ENCODE measurements around the gene DYRK1B.
"Not testable (repeated sequence)": the region's sequence is repeated elsewhere in the genome, so short reads cannot be mapped to it uniquely, and the experiment has no call there.

Gene DYRK1B

GRCh38 chr19:39814111-39814510 lies 19.9 kb downstream of the DYRK1B start:
- H3K4me1 ChIP-seq (ENCODE audit: control extremely low read depth in 1 of 4, control insufficient read depth in 4 of 4, insufficient read depth in 4 of 4, low read length in 3 of 4); H3K4me3 ChIP-seq (ENCODE audit: control insufficient read depth in 1 of 7, extremely low read depth in 1 of 7, insufficient read depth in 4 of 7, low read depth in 2 of 7, low read length in 6 of 7); H3K9me3 ChIP-seq (ENCODE audit: control extremely low read depth in 1 of 5, control insufficient read depth in 4 of 5, insufficient read depth in 2 of 5, low read depth in 1 of 5, low read length in 4 of 5); H3K27me3 ChIP-seq (replicated peaks in 2 of 5; ENCODE audit: control insufficient read depth in 4 of 5, insufficient read depth in 5 of 5, low read length in 4 of 5); POLR2A ChIA-PET; DNase-seq; H3K27ac ChIP-seq (ENCODE audit: insufficient read depth in 1 of 2, low read depth in 1 of 2, low read length in 2 of 2, poor library complexity in 1 of 2, severe bottlenecking in 2 of 2); H3K36me3 ChIP-seq (ENCODE audit: control insufficient read depth in 4 of 4, insufficient read depth in 4 of 4, low read length in 3 of 4): not testable (repeated sequence)
- WGBS (ENCODE audit: insufficient coverage) = 100% methylated on average over 1 of the region's 6 CpGs
- CTCF ChIA-PET = interaction anchor here (3.0 kb wide), 1 partner anchor 29 kb away, joined by 9 read pairs; no protein-coding TSS in a partner anchor

- H3K9me3 ChIP-seq (ENCODE audit: control extremely low read depth in 1 of 5, control insufficient read depth in 4 of 5, insufficient read depth in 2 of 5, low read depth in 1 of 5, low read length in 4 of 5) = no peaks in the 10 kb centered on the region
- H3K4me1 ChIP-seq (ENCODE audit: control extremely low read depth in 1 of 4, control insufficient read depth in 4 of 4, insufficient read depth in 4 of 4, low read length in 3 of 4) = no peaks in the 10 kb centered on the region
- no peak for DNase-seq
- no peaks in the 10 kb centered on the region for H3K36me3 ChIP-seq (ENCODE audit: control insufficient read depth in 4 of 4, insufficient read depth in 4 of 4, low read length in 3 of 4)
- H3K4me3 ChIP-seq (ENCODE audit: control insufficient read depth in 1 of 7, extremely low read depth in 1 of 7, insufficient read depth in 4 of 7, low read depth in 2 of 7, low read length in 6 of 7) = no peak overlapping the region
- no peaks in the 10 kb centered on the region for H3K27me3 ChIP-seq (replicated peaks in 2 of 5; ENCODE audit: control insufficient read depth in 4 of 5, insufficient read depth in 5 of 5, low read length in 4 of 5)
- ChIA-PET POLR2A (no interaction called here), CTCF (interaction anchor here (1.2 to 3.0 kb wide), 3 partner anchors 18 to 45 kb away, joined by 3 to 9 read pairs (median 3); no protein-coding TSS in a partner anchor)
- H3K27ac ChIP-seq (ENCODE audit: insufficient read depth in 1 of 2, low read depth in 1 of 2, low read length in 2 of 2, poor library complexity in 1 of 2, severe bottlenecking in 2 of 2) = no peak overlapping the region
- 97% methylated on average over 7 of the region's 9 CpGs for WGBS (ENCODE audit: insufficient coverage)
Measured at GRCh38 chr19:39813264-39813993, 20.5 kb downstream of the DYRK1B start.

GRCh38 chr19:39811064-39811463 lies 22.9 kb downstream of the DYRK1B start:
- 94% methylated on average over 3 of the region's 4 CpGs for WGBS (ENCODE audit: insufficient coverage)
- no peaks in the 10 kb centered on the region for H3K9me3 ChIP-seq (ENCODE audit: control extremely low read depth in 1 of 5, control insufficient read depth in 4 of 5, insufficient read depth in 2 of 5, low read depth in 1 of 5, low read length in 4 of 5)
- ChIA-PET CTCF (no interaction called here), POLR2A (no interaction called here)
- no peaks in the 10 kb centered on the region for H3K27me3 ChIP-seq (replicated peaks in 2 of 5; ENCODE audit: control insufficient read depth in 4 of 5, insufficient read depth in 5 of 5, low read length in 4 of 5)
- H3K4me1 ChIP-seq (ENCODE audit: control extremely low read depth in 1 of 4, control insufficient read depth in 4 of 4, insufficient read depth in 4 of 4, low read length in 3 of 4) = no peaks in the 10 kb centered on the region
- no peak overlapping the region for H3K4me3 ChIP-seq (ENCODE audit: control insufficient read depth in 1 of 7, extremely low read depth in 1 of 7, insufficient read depth in 4 of 7, low read depth in 2 of 7, low read length in 6 of 7)
- DNase-seq = no peak
- no peak overlapping the region for H3K27ac ChIP-seq (ENCODE audit: insufficient read depth in 1 of 2, low read depth in 1 of 2, low read length in 2 of 2, poor library complexity in 1 of 2, severe bottlenecking in 2 of 2)
- no peaks in the 10 kb centered on the region for H3K36me3 ChIP-seq (ENCODE audit: control insufficient read depth in 4 of 4, insufficient read depth in 4 of 4, low read length in 3 of 4)

- no peaks in the 10 kb centered on the region for H3K27me3 ChIP-seq (replicated peaks in 2 of 5; ENCODE audit: control insufficient read depth in 4 of 5, insufficient read depth in 5 of 5, low read length in 4 of 5)
- ChIA-PET POLR2A (no interaction called here), CTCF (interaction anchor here (0.6 kb wide), 1 partner anchor 16 kb away, joined by 3 read pairs; no protein-coding TSS in a partner anchor)
- H3K4me3 ChIP-seq (ENCODE audit: control insufficient read depth in 1 of 7, extremely low read depth in 1 of 7, insufficient read depth in 4 of 7, low read depth in 2 of 7, low read length in 6 of 7) = no peak overlapping the region
- no peak for DNase-seq
- no peak overlapping the region for H3K27ac ChIP-seq (ENCODE audit: insufficient read depth in 1 of 2, low read depth in 1 of 2, low read length in 2 of 2, poor library complexity in 1 of 2, severe bottlenecking in 2 of 2)
- WGBS (ENCODE audit: insufficient coverage) = no CpG with 5 or more reads among the region's 4 CpGs
- no peaks in the 10 kb centered on the region for H3K9me3 ChIP-seq (ENCODE audit: control extremely low read depth in 1 of 5, control insufficient read depth in 4 of 5, insufficient read depth in 2 of 5, low read depth in 1 of 5, low read length in 4 of 5)
- H3K36me3 ChIP-seq (ENCODE audit: control insufficient read depth in 4 of 4, insufficient read depth in 4 of 4, low read length in 3 of 4) = no peaks in the 10 kb centered on the region
- H3K4me1 ChIP-seq (ENCODE audit: control extremely low read depth in 1 of 4, control insufficient read depth in 4 of 4, insufficient read depth in 4 of 4, low read length in 3 of 4) = no peaks in the 10 kb centered on the region
Measured at GRCh38 chr19:39810424-39810823, 23.5 kb downstream of the DYRK1B start.

GRCh38 chr19:39809368-39809767 lies 24.6 kb downstream of the DYRK1B start:
- POLR2A ChIA-PET = no interaction called here
- Histone ChIP-seq H3K9me3 (ENCODE audit: control extremely low read depth in 1 of 5, control insufficient read depth in 4 of 5, insufficient read depth in 2 of 5, low read depth in 1 of 5, low read length in 4 of 5) (no peaks in the 10 kb centered on the region), H3K4me1 (ENCODE audit: control extremely low read depth in 1 of 4, control insufficient read depth in 4 of 4, insufficient read depth in 4 of 4, low read length in 3 of 4) (no peaks in the 10 kb centered on the region), H3K27me3 (replicated peaks in 2 of 5; ENCODE audit: control insufficient read depth in 4 of 5, insufficient read depth in 5 of 5, low read length in 4 of 5) (peaks cover 0 to 2% (median 0%) of the 10 kb centered on the region in 5 experiments), H3K4me3 (ENCODE audit: control insufficient read depth in 1 of 7, extremely low read depth in 1 of 7, insufficient read depth in 4 of 7, low read depth in 2 of 7, low read length in 6 of 7) (no peak overlapping the region), H3K36me3 (ENCODE audit: control insufficient read depth in 4 of 4, insufficient read depth in 4 of 4, low read length in 3 of 4) (no peaks in the 10 kb centered on the region), H3K27ac (ENCODE audit: insufficient read depth in 1 of 2, low read depth in 1 of 2, low read length in 2 of 2, poor library complexity in 1 of 2, severe bottlenecking in 2 of 2) (no peak overlapping the region)
- CTCF ChIA-PET = no interaction called here
- WGBS (ENCODE audit: insufficient coverage) = 100% methylated on average over 3 of the region's 4 CpGs
- no peak for DNase-seq

- CTCF ChIA-PET = interaction anchor here (1.3 kb wide), 1 partner anchor 16 kb away, joined by 4 read pairs; no protein-coding TSS in a partner anchor
- H3K9me3 ChIP-seq (ENCODE audit: control extremely low read depth in 1 of 5, control insufficient read depth in 4 of 5, insufficient read depth in 2 of 5, low read depth in 1 of 5, low read length in 4 of 5); H3K27me3 ChIP-seq (replicated peaks in 2 of 5; ENCODE audit: control insufficient read depth in 4 of 5, insufficient read depth in 5 of 5, low read length in 4 of 5); POLR2A ChIA-PET; H3K27ac ChIP-seq (ENCODE audit: insufficient read depth in 1 of 2, low read depth in 1 of 2, low read length in 2 of 2, poor library complexity in 1 of 2, severe bottlenecking in 2 of 2); H3K4me3 ChIP-seq (ENCODE audit: control insufficient read depth in 1 of 7, extremely low read depth in 1 of 7, insufficient read depth in 4 of 7, low read depth in 2 of 7, low read length in 6 of 7); DNase-seq; H3K4me1 ChIP-seq (ENCODE audit: control extremely low read depth in 1 of 4, control insufficient read depth in 4 of 4, insufficient read depth in 4 of 4, low read length in 3 of 4); H3K36me3 ChIP-seq (ENCODE audit: control insufficient read depth in 4 of 4, insufficient read depth in 4 of 4, low read length in 3 of 4): not testable (repeated sequence)
- WGBS (ENCODE audit: insufficient coverage) = 100% methylated on average over 1 of the region's 7 CpGs
Measured at GRCh38 chr19:39808688-39809087, 25.3 kb downstream of the DYRK1B start.

GRCh38 chr19:39807846-39808364 lies 26.1 kb downstream of the DYRK1B start:
- Histone ChIP-seq H3K4me3 (ENCODE audit: control insufficient read depth in 1 of 7, extremely low read depth in 1 of 7, insufficient read depth in 4 of 7, low read depth in 2 of 7, low read length in 6 of 7) (no peak overlapping the region), H3K27me3 (replicated peaks in 2 of 5; ENCODE audit: control insufficient read depth in 4 of 5, insufficient read depth in 5 of 5, low read length in 4 of 5) (peaks cover 0 to 6% (median 3%) of the 10 kb centered on the region in 5 experiments), H3K4me1 (ENCODE audit: control extremely low read depth in 1 of 4, control insufficient read depth in 4 of 4, insufficient read depth in 4 of 4, low read length in 3 of 4) (no peaks in the 10 kb centered on the region), H3K9me3 (ENCODE audit: control extremely low read depth in 1 of 5, control insufficient read depth in 4 of 5, insufficient read depth in 2 of 5, low read depth in 1 of 5, low read length in 4 of 5) (no peaks in the 10 kb centered on the region), H3K27ac (ENCODE audit: insufficient read depth in 1 of 2, low read depth in 1 of 2, low read length in 2 of 2, poor library complexity in 1 of 2, severe bottlenecking in 2 of 2) (no peak overlapping the region), H3K36me3 (ENCODE audit: control insufficient read depth in 4 of 4, insufficient read depth in 4 of 4, low read length in 3 of 4) (no peaks in the 10 kb centered on the region)
- POLR2A ChIA-PET = no interaction called here
- CTCF ChIA-PET = interaction anchor here (1.3 to 3.0 kb wide), 2 partner anchors 15 to 35 kb away, joined by 4 to 8 read pairs; no protein-coding TSS in a partner anchor
- no CpG with 5 or more reads among the region's 5 CpGs for WGBS (ENCODE audit: insufficient coverage)
- no peak for DNase-seq
